ENCODE measurements around the gene PDCD6IP.

The PDCD6IP gene

DNA sequence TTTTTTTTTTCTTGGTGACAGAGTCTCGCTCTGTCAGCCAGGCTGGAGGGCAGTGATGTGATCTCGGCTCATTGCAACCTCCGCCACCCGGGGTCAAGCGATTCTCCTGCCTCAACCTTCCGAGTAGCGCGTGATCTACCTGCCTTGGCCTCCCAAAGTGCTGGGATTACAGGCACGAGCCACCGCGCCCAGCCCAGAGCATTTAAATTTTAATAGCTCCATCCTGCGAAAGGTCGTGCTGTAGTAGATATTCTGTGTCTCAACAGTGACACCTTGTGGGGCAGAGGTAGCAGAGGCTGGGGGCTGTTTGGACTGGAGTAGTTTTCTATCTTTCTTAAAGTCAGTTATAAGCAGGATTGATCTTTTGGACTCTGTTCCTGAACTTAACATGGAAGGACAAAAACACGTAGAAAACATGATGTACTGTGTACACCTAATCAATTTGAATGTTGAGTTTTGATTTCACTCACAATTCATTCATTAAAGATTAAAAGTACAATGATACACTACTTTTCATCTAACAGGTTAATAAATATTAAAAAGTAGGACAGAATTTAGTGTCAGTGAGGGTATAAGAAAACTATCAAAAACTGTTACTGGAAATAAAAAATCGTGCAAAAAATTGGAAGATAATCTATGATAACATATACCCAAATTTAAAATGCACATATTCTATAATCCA is 11.0 kb upstream of the PDCD6IP start:
- TF ChIP-seq, protein P1, sequence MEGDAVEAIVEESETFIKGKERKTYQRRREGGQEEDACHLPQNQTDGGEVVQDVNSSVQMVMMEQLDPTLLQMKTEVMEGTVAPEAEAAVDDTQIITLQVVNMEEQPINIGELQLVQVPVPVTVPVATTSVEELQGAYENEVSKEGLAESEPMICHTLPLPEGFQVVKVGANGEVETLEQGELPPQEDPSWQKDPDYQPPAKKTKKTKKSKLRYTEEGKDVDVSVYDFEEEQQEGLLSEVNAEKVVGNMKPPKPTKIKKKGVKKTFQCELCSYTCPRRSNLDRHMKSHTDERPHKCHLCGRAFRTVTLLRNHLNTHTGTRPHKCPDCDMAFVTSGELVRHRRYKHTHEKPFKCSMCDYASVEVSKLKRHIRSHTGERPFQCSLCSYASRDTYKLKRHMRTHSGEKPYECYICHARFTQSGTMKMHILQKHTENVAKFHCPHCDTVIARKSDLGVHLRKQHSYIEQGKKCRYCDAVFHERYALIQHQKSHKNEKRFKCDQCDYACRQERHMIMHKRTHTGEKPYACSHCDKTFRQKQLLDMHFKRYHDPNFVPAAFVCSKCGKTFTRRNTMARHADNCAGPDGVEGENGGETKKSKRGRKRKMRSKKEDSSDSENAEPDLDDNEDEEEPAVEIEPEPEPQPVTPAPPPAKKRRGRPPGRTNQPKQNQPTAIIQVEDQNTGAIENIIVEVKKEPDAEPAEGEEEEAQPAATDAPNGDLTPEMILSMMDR (IDR thresholded peaks at IDR 0.05; ENCODE audit: low read depth, low read length), result peak; percentile 87
- DNase-seq (ENCODE audit: extremely low read depth, low read depth), result peak; percentile 35

DNA sequence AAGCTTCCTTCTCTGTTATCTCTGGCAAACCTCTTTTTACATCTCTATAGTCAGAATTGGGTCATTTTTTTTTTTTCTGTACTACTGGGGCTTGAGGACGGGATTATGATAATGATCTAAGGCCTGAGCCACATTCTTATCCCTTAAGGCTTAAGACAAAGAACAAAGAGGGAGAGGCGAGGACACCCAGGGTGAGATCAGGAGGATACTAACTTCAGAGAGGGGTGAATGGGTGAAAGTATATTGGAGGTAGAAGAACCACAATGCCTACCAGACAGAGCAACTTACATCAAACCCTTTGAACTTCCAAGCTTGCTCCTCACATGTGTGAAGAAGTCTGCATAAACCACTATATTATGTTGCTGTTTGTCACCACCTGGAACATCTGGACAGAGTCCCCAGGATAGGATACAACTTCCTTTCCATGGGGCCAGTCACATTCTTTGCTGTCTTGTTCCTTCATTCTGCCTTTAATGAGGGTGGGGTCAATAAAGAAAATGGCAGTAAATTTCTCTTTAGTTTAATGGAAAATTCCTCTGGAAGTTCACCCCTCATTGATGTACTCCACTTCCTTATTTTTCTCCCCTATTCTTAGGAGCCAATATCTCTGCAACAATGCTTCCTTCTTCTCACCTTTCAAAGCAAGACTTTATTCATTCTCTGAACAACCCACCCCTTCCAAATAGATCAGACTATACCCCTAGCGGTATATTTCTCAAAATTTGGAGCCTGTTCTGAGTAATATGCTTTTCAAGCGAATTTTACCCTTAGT is 9.1 kb upstream of the PDCD6IP start:
- TF ChIP-seq, protein P1 (IDR thresholded peaks at IDR 0.05; ENCODE audit: low read depth, low read length), result no peak
- no peak for DNase-seq (ENCODE audit: extremely low read depth, low read depth)

DNA sequence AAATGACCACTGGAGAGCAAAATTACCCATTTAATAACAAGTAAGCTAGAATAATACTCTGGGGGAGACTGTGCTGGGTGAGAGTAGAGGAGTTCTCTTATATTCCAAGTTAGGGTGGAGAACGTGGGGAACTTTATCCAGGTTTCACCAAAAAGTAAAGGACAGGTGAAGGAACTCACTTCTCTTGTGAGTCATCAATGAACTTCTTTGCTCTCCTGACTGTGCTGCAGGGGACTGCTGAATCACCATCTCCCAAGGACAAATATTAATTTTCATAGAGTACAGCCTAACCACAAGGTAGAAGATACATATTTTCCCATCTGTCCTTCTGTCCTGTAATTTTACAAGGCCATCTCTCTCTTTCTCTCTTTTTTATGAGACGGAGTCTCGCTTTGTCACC is 8.3 kb upstream of the PDCD6IP start:
- TF ChIP-seq, protein P1 (IDR thresholded peaks at IDR 0.05; ENCODE audit: low read depth, low read length), result no peak
- no peak for DNase-seq (ENCODE audit: extremely low read depth, low read depth)

DNA sequence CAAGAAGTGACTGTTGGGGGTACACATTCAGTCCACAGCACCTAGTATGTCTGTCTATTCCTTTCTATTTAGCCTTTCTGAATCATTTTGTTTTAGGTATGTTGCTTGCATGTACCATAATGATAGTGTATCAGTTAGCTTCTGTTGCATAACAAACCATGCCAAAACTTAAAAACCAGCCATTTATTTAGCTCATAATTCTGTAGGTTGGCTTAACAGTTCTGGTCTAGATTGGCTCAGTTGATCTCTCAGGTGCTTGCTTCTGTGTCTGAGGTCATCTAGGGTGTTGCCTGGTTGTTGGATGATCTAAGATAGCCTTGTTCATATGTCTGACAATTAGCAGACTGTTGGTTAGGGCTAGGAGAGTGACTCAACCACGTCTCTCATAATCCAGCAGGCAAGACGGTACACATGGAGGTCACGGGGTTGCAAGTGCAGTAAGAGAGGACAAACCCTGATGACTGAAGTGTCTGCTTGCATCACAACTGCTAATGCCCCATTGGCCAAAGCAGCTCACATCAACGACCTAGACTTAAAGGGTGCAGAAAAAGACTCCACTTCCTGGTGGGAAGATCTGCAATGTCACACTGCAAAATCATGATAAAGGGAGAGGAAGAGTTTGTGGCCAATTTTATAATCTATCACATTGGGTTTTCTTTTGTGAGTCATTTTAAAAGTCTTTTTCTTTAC is 6.8 kb upstream of the PDCD6IP start:
- DNase-seq (ENCODE audit: extremely low read depth, low read depth), result no peak
- TF ChIP-seq, protein P1 (IDR thresholded peaks at IDR 0.05; ENCODE audit: low read depth, low read length), result no peak

DNA sequence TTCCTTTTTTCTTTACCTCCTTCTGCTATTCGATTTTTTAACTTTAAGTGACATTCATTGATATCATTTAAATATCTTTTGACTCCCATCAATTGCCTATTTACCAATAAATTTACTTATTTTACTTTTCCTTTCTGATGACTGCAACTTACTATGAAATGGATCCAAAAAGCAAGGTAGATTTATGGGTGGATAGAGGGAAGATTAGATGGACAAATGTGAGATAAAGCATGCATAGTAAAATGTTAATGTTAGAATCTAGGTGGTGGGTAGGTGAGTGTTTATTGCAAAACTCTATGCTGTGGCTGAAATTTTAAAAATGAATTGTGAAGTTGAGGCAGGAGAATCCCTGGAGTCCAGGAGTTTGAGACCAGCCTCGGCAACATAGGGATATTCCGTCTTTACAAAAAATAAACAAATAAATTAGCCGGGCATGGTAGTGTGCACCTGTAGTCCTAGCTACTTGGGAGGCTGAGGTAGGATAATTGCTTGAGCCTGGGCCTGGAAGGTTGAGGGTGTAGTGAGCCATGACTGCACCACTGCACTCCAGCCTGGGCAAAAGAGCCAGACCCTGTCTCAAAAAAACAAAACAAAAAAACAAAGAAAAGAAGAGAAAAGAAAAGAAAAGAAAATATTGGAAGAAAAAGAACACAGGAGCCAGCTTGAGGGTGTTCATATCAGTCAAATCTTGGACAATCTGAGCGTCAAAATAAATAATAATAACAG is 6.1 kb upstream of the PDCD6IP start:
- no peak for DNase-seq (ENCODE audit: extremely low read depth, low read depth)
- TF ChIP-seq, protein P1 (IDR thresholded peaks at IDR 0.05; ENCODE audit: low read depth, low read length), result no peak

DNA sequence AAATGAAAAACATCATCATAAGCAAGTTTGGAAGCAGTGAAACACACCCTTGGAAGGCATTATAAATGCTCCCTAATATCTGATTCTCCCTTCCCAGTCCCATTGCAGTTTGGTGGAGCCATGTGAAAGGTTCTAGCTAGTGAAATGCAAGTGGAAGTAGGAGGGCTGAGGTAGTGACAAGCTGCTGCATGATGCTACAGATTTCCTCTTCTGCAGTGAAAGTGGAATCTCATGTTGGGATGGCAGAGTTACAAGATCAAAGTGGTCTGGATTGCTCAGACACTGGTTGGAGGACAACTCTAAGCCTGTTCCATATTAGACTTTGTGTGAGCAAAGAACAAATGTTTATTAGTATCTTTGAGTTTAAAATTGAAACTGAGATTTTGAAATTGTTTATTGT is 3.3 kb upstream of the PDCD6IP start:
- TF ChIP-seq, protein P1 (IDR thresholded peaks at IDR 0.05; ENCODE audit: low read depth, low read length), result no peak
- DNase-seq (ENCODE audit: extremely low read depth, low read depth), result no peak
